H1 (cell line): Measurements from ENCODE around the gene ZBTB40. TPM values are rescaled to one million over a fixed set of nuclear protein-coding genes. Genes with fewer than 3 reads are reported as not detected.

Experiments
- CTCF ChIA-PET: fragments of 300-600 bp; sonication (Branson Sonifier 250); formaldehyde crosslinking; loops from one replicate; lab custom pipeline; 2021; ENCODE audit not compliant: partially characterized antibody; lab: Charles Lee
- POLR2A ChIA-PET: fragments of 300-600 bp; sonication (Branson Sonifier 250); formaldehyde crosslinking; loops from one replicate; lab custom pipeline; 2021; ENCODE audit warnings: inconsistent platforms; ENCODE audit not compliant: partially characterized antibody; lab: Charles Lee
- DNase-seq, 2 experiments: peaks; one replicate each; pipeline versions ENCODE4 v3.0.0 to v3.0.0-alpha.2; 2010 to 2022; ENCODE audit warnings: low spot score in 2 of 2, low read depth in 1 of 2, mixed read lengths in 1 of 2
- FAIRE-seq: peaks from 2 replicates; lab custom pipeline; 2011; peaks lifted over from hg19 to GRCh38; lab: Jason Lieb, UNC
- H2AFZ ChIP-seq: 2 replicates; pipeline ENCODE4 v1.8.1; 2012; ENCODE audit warnings: low read length, inconsistent platforms
- H2AK5ac ChIP-seq: 2 replicates; pipeline ENCODE4 v1.6.1; 2013; ENCODE audit warnings: low read depth, low read length
- H2BK120ac ChIP-seq: replicated peaks from 2 replicates; pipeline ENCODE3; 2013; ENCODE audit warnings: low read depth, low read length, inconsistent platforms
- H2BK12ac ChIP-seq: 2 replicates; pipeline ENCODE4 v1.6.1; 2013; ENCODE audit warnings: low read depth, low read length
- H2BK15ac ChIP-seq: 2 replicates; pipeline ENCODE4 v1.6.1; 2013; ENCODE audit warnings: low read length
- H2BK20ac ChIP-seq: 2 replicates; pipeline ENCODE4 v1.6.1; 2013; ENCODE audit warnings: low read length
- H2BK5ac ChIP-seq: 2 replicates; pipeline ENCODE4 v1.6.1; 2013; ENCODE audit warnings: low read depth, low read length
- H3K14ac ChIP-seq: 2 replicates; pipeline ENCODE4 v1.6.1; 2013; ENCODE audit warnings: inconsistent platforms; ENCODE audit not compliant: insufficient read length
- H3K18ac ChIP-seq: 2 replicates; pipeline ENCODE4 v1.6.1; 2013; ENCODE audit warnings: low read length; ENCODE audit errors: extremely low read depth
- H3K23ac ChIP-seq: 2 replicates; pipeline ENCODE4 v1.6.1; 2013; ENCODE audit warnings: inconsistent platforms; ENCODE audit not compliant: insufficient read length
- H3K23me2 ChIP-seq: 2 replicates; pipeline ENCODE4 v1.6.1; 2013; ENCODE audit warnings: low read depth, low read length
- H3K27ac ChIP-seq: 2 replicates; pipeline ENCODE4 v1.6.1; 2011; ENCODE audit warnings: low read depth, low read length, inconsistent platforms
- H3K27me3 ChIP-seq, 4 experiments: replicated peaks in 1 of 4; 1 replicate in 1 of 4; 2 replicates in 3 of 4; pipeline versions ENCODE4 v1.6.1 to v1.8.1; 2011 to 2013; ENCODE audit warnings: low read length in 3 of 4, mild to moderate bottlenecking in 3 of 4, inconsistent platforms in 2 of 4, mixed read lengths in 2 of 4, moderate library complexity in 1 of 4; ENCODE audit not compliant: control insufficient read depth in 3 of 4, insufficient read depth in 3 of 4; ENCODE audit errors: extremely low read depth in 1 of 4
- H3K36me3 ChIP-seq, 4 experiments: 2 replicates each; pipeline versions ENCODE4 v1.6.1 to v1.8.1; 2011 to 2013; ENCODE audit warnings: mild to moderate bottlenecking in 4 of 4, low read length in 3 of 4, moderate library complexity in 2 of 4, control low read depth in 1 of 4, inconsistent platforms in 1 of 4; ENCODE audit not compliant: insufficient read depth in 4 of 4, control insufficient read depth in 2 of 4
- H3K4ac ChIP-seq: replicated peaks from 2 replicates; pipeline ENCODE3; 2013; ENCODE audit warnings: low read length, low read depth, mixed read lengths, inconsistent platforms; ENCODE audit not compliant: insufficient read length
- H3K4me1 ChIP-seq, 4 experiments: replicated peaks in 1 of 4; 1 replicate in 1 of 4; 2 replicates in 3 of 4; pipeline versions ENCODE4 v1.6.1 to v1.8.1; 2011 to 2013; ENCODE audit warnings: low read length in 3 of 4, inconsistent platforms in 2 of 4, mixed read lengths in 1 of 4; ENCODE audit not compliant: insufficient read depth in 4 of 4, control insufficient read depth in 3 of 4
- H3K4me2 ChIP-seq, 2 experiments: 2 replicates each; pipeline versions ENCODE4 v1.6.1 to v1.8.1; 2011 to 2013; ENCODE audit warnings: low read depth in 2 of 2, low read length in 2 of 2, control low read depth in 1 of 2, inconsistent platforms in 1 of 2, mild to moderate bottlenecking in 1 of 2; ENCODE audit not compliant: insufficient read depth in 1 of 2
- H3K4me3 ChIP-seq, 4 experiments: fragments of 200-600, 300-600 bp in 1 of 4; sonication (generic), shearing (Covaris generic), sonication (Bioruptor Twin) in 1 of 4; 2 replicates each; pipeline versions ENCODE4 v1.5.1 to v1.8.1; 2011 to 2016; ENCODE audit warnings: low read length in 4 of 4, low read depth in 3 of 4, control low read depth in 2 of 4, inconsistent platforms in 2 of 4, mild to moderate bottlenecking in 2 of 4, mixed read lengths in 1 of 4, moderate library complexity in 1 of 4; ENCODE audit not compliant: insufficient read depth in 2 of 4; ENCODE audit errors: extremely low read depth in 1 of 4
- H3K56ac ChIP-seq: replicated peaks from 2 replicates; pipeline ENCODE3; 2013; ENCODE audit warnings: low read depth, mild to moderate bottlenecking, mixed read lengths, low read length, inconsistent platforms; ENCODE audit not compliant: insufficient read length
- H3K79me1 ChIP-seq: 2 replicates; pipeline ENCODE4 v1.6.1; 2013; ENCODE audit warnings: low read depth, low read length, control low read depth
- H3K79me2 ChIP-seq, 2 experiments: 2 replicates each; pipeline versions ENCODE4 v1.6.1 to v1.8.1; 2012 to 2013; ENCODE audit warnings: low read length in 2 of 2, mild to moderate bottlenecking in 2 of 2, inconsistent platforms in 1 of 2; ENCODE audit not compliant: insufficient read depth in 2 of 2, control insufficient read depth in 1 of 2
- H3K9ac ChIP-seq, 4 experiments: replicated peaks in 1 of 4; 1 replicate in 1 of 4; 2 replicates in 3 of 4; pipeline versions ENCODE4 v1.6.1 to v1.8.1; 2011 to 2013; ENCODE audit warnings: low read depth in 3 of 4, low read length in 3 of 4, control low read depth in 2 of 4, mild to moderate bottlenecking in 2 of 4, moderate library complexity in 2 of 4, inconsistent platforms in 1 of 4; ENCODE audit errors: extremely low read depth in 1 of 4
- H3K9me3 ChIP-seq, 2 experiments: 2 replicates each; pipeline versions ENCODE4 v1.6.1 to v1.8.1; 2012 to 2013; ENCODE audit warnings: mild to moderate bottlenecking in 2 of 2, moderate library complexity in 2 of 2, control low read depth in 1 of 2, inconsistent platforms in 1 of 2, low read depth in 1 of 2, low read length in 1 of 2, mixed read lengths in 1 of 2; ENCODE audit not compliant: insufficient read depth in 2 of 2
- H4K20me1 ChIP-seq, 2 experiments: replicated peaks in 1 of 2; 2 replicates each; pipeline versions ENCODE3 to v1.8.1; 2011 to 2013; ENCODE audit warnings: inconsistent platforms in 2 of 2, low read length in 2 of 2, mild to moderate bottlenecking in 1 of 2; ENCODE audit not compliant: insufficient read depth in 2 of 2, control insufficient read depth in 1 of 2
- H4K5ac ChIP-seq: 2 replicates; pipeline ENCODE4 v1.6.1; 2013; ENCODE audit warnings: low read length, low read depth, mixed read lengths, inconsistent platforms; ENCODE audit not compliant: insufficient read length
- H4K8ac ChIP-seq: 2 replicates; pipeline ENCODE4 v1.8.0; 2013; ENCODE audit warnings: mild to moderate bottlenecking, moderate library complexity, low read length, inconsistent platforms; ENCODE audit not compliant: insufficient read depth; ENCODE audit errors: extremely low read depth
- H4K91ac ChIP-seq: replicated peaks from 2 replicates; pipeline ENCODE3; 2013; ENCODE audit warnings: low read length, mixed read lengths, inconsistent platforms; ENCODE audit not compliant: insufficient read length
- CEBPB ChIP-seq: IDR thresholded peaks from 2 replicates; pipeline ENCODE4 v1.6.1; 2012; ENCODE audit warnings: low read depth, low read length
- CHD1 ChIP-seq: IDR thresholded peaks from 2 replicates; pipeline ENCODE4 v1.6.1; 2012; ENCODE audit warnings: low read depth, low read length, improper control_type of control experiment
- CREB1 ChIP-seq: IDR thresholded peaks from 2 replicates; pipeline ENCODE4 v1.6.1; 2012; ENCODE audit warnings: inconsistent platforms
- KDM4A ChIP-seq: IDR thresholded peaks from one replicate; pipeline ENCODE4 v1.7.1; 2012; ENCODE audit warnings: low read depth, mild to moderate bottlenecking, moderate library complexity, low read length, inconsistent platforms; ENCODE audit not compliant: severe bottlenecking
- NANOG ChIP-seq: IDR thresholded peaks from 2 replicates; pipeline ENCODE4 v1.6.1; 2011; ENCODE audit warnings: low read length, low read depth, mild to moderate bottlenecking, inconsistent platforms; ENCODE audit not compliant: insufficient read depth, poor library complexity, severe bottlenecking
- RAD21 ChIP-seq, 2 experiments: IDR thresholded peaks in 1 of 2; conservative IDR thresholded peaks in 1 of 2; 2 replicates each; pipeline ENCODE4 v1.6.1; 2011; ENCODE audit warnings: low read depth in 2 of 2, low read length in 2 of 2, improper control_type of control experiment in 1 of 2, inconsistent platforms in 1 of 2, mild to moderate bottlenecking in 1 of 2, moderate library complexity in 1 of 2
- SAP30 ChIP-seq: fragments of 300-600 bp; sonication (generic); IDR thresholded peaks from 2 replicates; pipeline ENCODE4 v1.7.1; 2012; ENCODE audit warnings: low read length, moderate library complexity, mild to moderate bottlenecking, inconsistent platforms; ENCODE audit not compliant: insufficient read depth, insufficient replicate concordance
- SP2 ChIP-seq: IDR thresholded peaks from 2 replicates; pipeline ENCODE4 v1.6.1; 2012; ENCODE audit warnings: mild to moderate bottlenecking, low read length, inconsistent platforms
- TAF7 ChIP-seq: optimal IDR thresholded peaks from 2 replicates; pipeline ENCODE3; 2011; ENCODE audit warnings: low read depth, mild to moderate bottlenecking, inconsistent platforms, low read length, moderate library complexity, borderline replicate concordance
- whole genome bisulfite sequencing, 2 experiments: shearing (Covaris generic) in 1 of 2; methylation state at CpG; one replicate each; pipeline versions ENCODE4 v1.1.6 to v1.1.7; 2013 to 2015; ENCODE audit warnings: low lambda C conversion rate in 2 of 2, mixed read lengths in 2 of 2, inconsistent platforms in 1 of 2, low coverage in 1 of 2, missing lambda C conversion rate in 1 of 2; ENCODE audit not compliant: insufficient replicate concordance in 2 of 2, insufficient coverage in 1 of 2, insufficient read length in 1 of 2; ENCODE audit errors: extremely low coverage in 1 of 2, missing lambda C conversion rate in 1 of 2; 5-methylcytosine and 5-hydroxymethylcytosine counted together
- polyA plus RNA-seq, 7 experiments: library from polyadenylated mRNA; depleted of rRNA in 3 of 7; stranded (reverse) in 5 of 7; unstranded in 2 of 7; fragments of >200 nt in 5 of 7; fragments of 200-250 nt in 2 of 7; gene quantifications; 1 replicate in 5 of 7; 2 replicates in 1 of 7; 4 replicates in 1 of 7; pipeline versions ENCODE4 v1.2.1 to v1.2.3, GENCODE V29; 2011 to 2013; ENCODE audit warnings: missing spikeins in 2 of 7, mixed read lengths in 2 of 7
- total RNA-seq: library from RNA; stranded (reverse); fragmentation: NEBNext Ultra II Directional; extraction: Animal tissue kit (Norgen Biotek cat#: 25700); gene quantifications from 2 replicates; pipeline ENCODE4 v1.2.1, GENCODE V29; 2021

Gene ZBTB40
- total and polyA plus RNA-seq, 2 of the 8 experiments (the other 6 are each of a cell fraction or from before 2014, with no cell fraction given) = 3.1 to 19.3 TPM

DNA sequence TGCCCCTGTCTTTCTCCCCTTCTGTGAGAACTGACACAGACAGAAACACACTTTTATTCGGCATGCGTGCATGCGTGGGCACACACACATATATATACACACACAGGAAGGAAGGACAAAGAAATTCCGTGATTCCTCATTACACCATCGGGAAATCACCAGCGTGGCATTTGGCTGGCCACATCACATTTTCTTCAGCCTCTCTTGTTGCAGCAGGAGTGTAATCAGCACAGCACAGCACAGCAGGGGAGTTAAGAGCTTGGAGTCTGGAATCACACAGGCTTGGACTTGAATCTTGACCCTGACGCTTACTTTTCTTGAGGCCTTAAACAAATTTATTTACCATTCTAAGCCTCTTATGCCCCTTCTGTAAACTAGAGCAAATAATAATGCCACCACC is 66.3 kb downstream of the ZBTB40 start:
- H4K8ac ChIP-seq = no peak overlapping the region
- POLR2A ChIA-PET = no interaction called here
- no peak overlapping the region for H4K91ac ChIP-seq
- no peak overlapping the region for H2BK20ac ChIP-seq
- no peaks in the 10 kb centered on the region for H3K4me1 ChIP-seq
- no peak overlapping the region for H2BK12ac ChIP-seq
- 84% methylated on average over 7 of the region's 7 CpGs; no CpG with 5 or more reads in 1 of the 2 experiments for WGBS, 2 experiments
- no peak overlapping the region for H3K14ac ChIP-seq
- H2BK5ac ChIP-seq = no peak overlapping the region
- H3K36me3 ChIP-seq = peaks cover 14 to 45% (median 27%) of the 10 kb centered on the region in 4 experiments; a peak in 7 of 8 replicates
- DNase-seq (no peak), FAIRE-seq (no peak)
- H3K4me2 ChIP-seq = no peak overlapping the region
- H4K5ac ChIP-seq = no peak overlapping the region
- no peak overlapping the region for H2BK15ac ChIP-seq
- no peak overlapping the region for H2BK120ac ChIP-seq
- H3K27me3 ChIP-seq = no peaks in the 10 kb centered on the region
- H3K18ac ChIP-seq = no peak overlapping the region
- H3K23ac ChIP-seq = no peak overlapping the region
- H3K27ac ChIP-seq = no peak overlapping the region
- H2AFZ ChIP-seq = no peak overlapping the region
- H3K23me2 ChIP-seq = no peaks in the 10 kb centered on the region
- H3K79me2 ChIP-seq = no peaks in the 10 kb centered on the region
- H3K4ac ChIP-seq = no peak overlapping the region
- no peak overlapping the region for H2AK5ac ChIP-seq
- CTCF ChIA-PET = no interaction called here
- no peak overlapping the region for H3K56ac ChIP-seq
- H3K79me1 ChIP-seq = no peaks in the 10 kb centered on the region
- no peak overlapping the region for H3K9ac ChIP-seq
- no peak overlapping the region for H3K4me3 ChIP-seq
- H3K9me3 ChIP-seq = no peaks in the 10 kb centered on the region
- H4K20me1 ChIP-seq = peaks cover 0 to 2% of the 10 kb centered on the region in 2 experiments
- TF ChIP-seq CREB1 (no peak), RAD21 (IDR thresholded peaks at IDR 0.05 in 1 of 2, conservative IDR thresholded peaks at IDR 0.05 in 1 of 2; ENCODE audit: low read depth in 2 of 2, low read length in 2 of 2) (no peak), NANOG (no peak), SAP30 (no peak), CHD1 (no peak), SP2 (no peak), TAF7 (no peak), KDM4A (no peak), CEBPB (no peak)
